Fibroblast of skin of left quadriceps (primary cell): ENCODE results near the gene YBX2.
"Not testable (repeated sequence)": the region's sequence is repeated elsewhere in the genome, so short reads cannot be mapped to it uniquely, and the experiment has no call there.

Experiments used
- DNase-seq, 2 experiments: peaks; one replicate each; pipeline ENCODE4 v3.0.0-alpha.2; 2013; ENCODE audit warnings: low read depth in 2 of 2

Gene YBX2

GRCh38 chr17:7243838-7244237, 50.6 kb downstream of the YBX2 start:
- DNase-seq = not testable (repeated sequence)

- DNase-seq = no peak
Measured at GRCh38 chr17:7243453-7243729, 51.0 kb downstream of the YBX2 start.

GRCh38 chr17:7242717-7243452, 51.6 kb downstream of the YBX2 start:
- peak; percentile 93 to 94 for DNase-seq

- DNase-seq = peak; percentile 84 to 86
Measured at GRCh38 chr17:7241783-7242716, 52.4 kb downstream of the YBX2 start, which contains the start of gene GABARAP. Gene GABARAP (minus strand): TSS chr17:7242449. CDS start chr17:7242330, 119 bp downstream.

- DNase-seq = no peak
Measured at GRCh38 chr17:7241090-7241733, 53.2 kb downstream of the YBX2 start.

- no peak for DNase-seq
Measured at GRCh38 chr17:7240375-7240774, 54.1 kb downstream of the YBX2 start.

GRCh38 chr17:7239091-7240027, 55.1 kb downstream of the YBX2 start, which contains the start of gene PHF23:
Gene PHF23 (minus strand): TSS chr17:7239457. CDS start chr17:7239279, 178 bp downstream.
- peak; percentile 99 to 100 for DNase-seq

GRCh38 chr17:7238420-7239090, 55.9 kb downstream of the YBX2 start:
- DNase-seq = no peak
